HG02588 (cell line): ENCODE data around the gene SPARCL1.
"Not testable (repeated sequence)": the region's sequence is repeated elsewhere in the genome, so short reads cannot be mapped to it uniquely, and the experiment has no call there.

ENCODE experiments used
- ATAC-seq: cut with Tn5 transposase; IDR thresholded peaks from one replicate; pipeline ENCODE4 v1.9.1; 2021; ENCODE audit warnings: mild to moderate bottlenecking, moderate library complexity; ENCODE audit not compliant: unreplicated experiment

The SPARCL1 gene

GRCh38 chr4:87451537-87451936, 77.6 kb downstream of the SPARCL1 start:
- ATAC-seq = no peak

GRCh38 chr4:87446375-87446774, 82.8 kb downstream of the SPARCL1 start:
- not testable (repeated sequence) for ATAC-seq

GRCh38 chr4:87445964-87446363, 83.2 kb downstream of the SPARCL1 start:
- no peak for ATAC-seq

GRCh38 chr4:87444741-87445140, 84.4 kb downstream of the SPARCL1 start:
- ATAC-seq = no peak

- no peak for ATAC-seq
These were observed 86.3 kb downstream of the SPARCL1 start for GRCh38 chr4:87442889-87443288.

GRCh38 chr4:87433342-87433741, 95.8 kb downstream of the SPARCL1 start:
- no peak for ATAC-seq

- ATAC-seq = no peak
These were observed 99.1 kb downstream of the SPARCL1 start for GRCh38 chr4:87430038-87430437.

GRCh38 chr4:87428979-87429378, 100.2 kb downstream of the SPARCL1 start:
- ATAC-seq = no peak

GRCh38 chr4:87427518-87427868, 101.7 kb downstream of the SPARCL1 start:
- no peak for ATAC-seq

- no peak for ATAC-seq
These were observed 102.2 kb downstream of the SPARCL1 start for GRCh38 chr4:87426865-87427517.

- ATAC-seq = no peak
These were observed 103.5 kb downstream of the SPARCL1 start for GRCh38 chr4:87425711-87426110.

- ATAC-seq = not testable (repeated sequence)
These were observed 105.1 kb downstream of the SPARCL1 start for GRCh38 chr4:87424099-87424543.
